Measurements from ENCODE around the gene MGP.

MGP gene

GRCh38 chr12:14836336-14837210, 49.1 kb downstream of the MGP start:
- Histone ChIP-seq H3K4me3 (ENCODE audit: low read depth, low read length) (peak overlapping the region; percentile 29), H3K27me3 (replicated peaks) (no peaks in the 10 kb centered on the region), H3K27ac (peak overlapping the region; percentile 94), H3K36me3 (replicated peaks) (no peaks in the 10 kb centered on the region)
- TF ChIP-seq, protein P1, sequence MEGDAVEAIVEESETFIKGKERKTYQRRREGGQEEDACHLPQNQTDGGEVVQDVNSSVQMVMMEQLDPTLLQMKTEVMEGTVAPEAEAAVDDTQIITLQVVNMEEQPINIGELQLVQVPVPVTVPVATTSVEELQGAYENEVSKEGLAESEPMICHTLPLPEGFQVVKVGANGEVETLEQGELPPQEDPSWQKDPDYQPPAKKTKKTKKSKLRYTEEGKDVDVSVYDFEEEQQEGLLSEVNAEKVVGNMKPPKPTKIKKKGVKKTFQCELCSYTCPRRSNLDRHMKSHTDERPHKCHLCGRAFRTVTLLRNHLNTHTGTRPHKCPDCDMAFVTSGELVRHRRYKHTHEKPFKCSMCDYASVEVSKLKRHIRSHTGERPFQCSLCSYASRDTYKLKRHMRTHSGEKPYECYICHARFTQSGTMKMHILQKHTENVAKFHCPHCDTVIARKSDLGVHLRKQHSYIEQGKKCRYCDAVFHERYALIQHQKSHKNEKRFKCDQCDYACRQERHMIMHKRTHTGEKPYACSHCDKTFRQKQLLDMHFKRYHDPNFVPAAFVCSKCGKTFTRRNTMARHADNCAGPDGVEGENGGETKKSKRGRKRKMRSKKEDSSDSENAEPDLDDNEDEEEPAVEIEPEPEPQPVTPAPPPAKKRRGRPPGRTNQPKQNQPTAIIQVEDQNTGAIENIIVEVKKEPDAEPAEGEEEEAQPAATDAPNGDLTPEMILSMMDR (IDR thresholded peaks at IDR 0.05; ENCODE audit: low read depth, low read length, missing control alignments): no peak
- peak; percentile 93 for DNase-seq
- in situ Hi-C loops (cut with HindIII; ENCODE audit: low pct_ligation_motif_present, low sequenced_read_pairs): no loop called here

DNA sequence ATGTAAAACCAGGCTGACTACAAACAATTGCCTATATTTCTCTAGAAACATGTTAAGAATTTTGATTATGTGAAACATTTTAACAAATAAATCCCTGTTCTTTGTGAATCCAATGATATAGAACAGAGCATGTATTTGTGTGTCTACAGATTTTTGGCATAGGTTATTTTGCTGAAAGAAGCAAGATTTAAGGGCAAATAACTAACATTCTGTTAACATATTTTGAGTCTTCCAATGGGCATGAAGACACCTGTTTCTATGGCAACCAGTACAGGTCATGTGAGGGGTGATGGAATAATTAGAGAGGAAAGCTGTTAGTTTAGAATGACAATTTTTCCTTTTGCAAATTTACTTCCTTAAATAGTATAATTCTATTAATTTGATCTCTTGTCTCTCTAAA, 51.1 kb downstream of the MGP start:
- Histone ChIP-seq H3K27me3 (replicated peaks) (no peaks in the 10 kb centered on the region), H3K36me3 (replicated peaks) (no peaks in the 10 kb centered on the region), H3K27ac (peak overlapping the region; percentile 94), H3K4me3 (ENCODE audit: low read depth, low read length) (no peak overlapping the region)
- no peak for DNase-seq
- in situ Hi-C loops (cut with HindIII; ENCODE audit: low pct_ligation_motif_present, low sequenced_read_pairs): no loop called here
- TF ChIP-seq, protein P1 (IDR thresholded peaks at IDR 0.05; ENCODE audit: low read depth, low read length, missing control alignments): no peak

DNA sequence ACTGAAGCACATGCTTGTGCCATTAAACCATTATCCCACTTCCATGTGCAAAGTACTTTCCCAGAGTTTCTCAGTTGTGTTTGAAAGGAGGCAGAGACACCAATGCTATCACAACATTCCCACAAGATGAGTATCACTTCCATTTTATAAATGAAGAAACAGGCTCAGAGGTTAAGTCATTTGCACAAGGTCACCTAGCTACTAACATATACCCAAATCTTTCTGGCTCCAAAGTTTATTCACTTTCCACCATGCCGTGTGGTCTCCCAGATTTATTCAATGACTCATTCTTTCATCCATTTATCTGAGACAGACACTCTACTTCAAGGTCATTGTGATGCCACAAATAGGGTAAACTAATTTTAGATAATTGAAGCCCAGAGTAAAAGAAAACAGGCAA, 51.7 kb downstream of the MGP start:
- H3K27ac ChIP-seq: peak overlapping the region; percentile 24
- no peaks in the 10 kb centered on the region for H3K36me3 ChIP-seq (replicated peaks)
- in situ Hi-C loops (cut with HindIII; ENCODE audit: low pct_ligation_motif_present, low sequenced_read_pairs): no loop called here
- TF ChIP-seq, protein P1 (IDR thresholded peaks at IDR 0.05; ENCODE audit: low read depth, low read length, missing control alignments): no peak
- no peaks in the 10 kb centered on the region for H3K27me3 ChIP-seq (replicated peaks)
- no peak overlapping the region for H3K4me3 ChIP-seq (ENCODE audit: low read depth, low read length)
- no peak for DNase-seq

- Histone ChIP-seq H3K27ac (no peak overlapping the region), H3K36me3 (replicated peaks) (no peaks in the 10 kb centered on the region), H3K27me3 (replicated peaks) (no peaks in the 10 kb centered on the region), H3K4me3 (ENCODE audit: low read depth, low read length) (no peak overlapping the region)
- no peak for DNase-seq
- in situ Hi-C loops (cut with HindIII; ENCODE audit: low pct_ligation_motif_present, low sequenced_read_pairs): no loop called here
- TF ChIP-seq, protein P1 (IDR thresholded peaks at IDR 0.05; ENCODE audit: low read depth, low read length, missing control alignments): no peak
These were observed 52.3 kb downstream of the MGP start for GRCh38 chr12:14833336-14833735.

Data from brain microvascular endothelial cell (primary cell).